Glomerular visceral epithelial cell (primary cell): ENCODE results near the gene STAC.

ENCODE experiments used
- DNase-seq: peaks from one replicate; pipeline ENCODE4 v3.0.0-alpha.2; 2016; ENCODE audit errors: extremely low spot score

Gene STAC, protein sequence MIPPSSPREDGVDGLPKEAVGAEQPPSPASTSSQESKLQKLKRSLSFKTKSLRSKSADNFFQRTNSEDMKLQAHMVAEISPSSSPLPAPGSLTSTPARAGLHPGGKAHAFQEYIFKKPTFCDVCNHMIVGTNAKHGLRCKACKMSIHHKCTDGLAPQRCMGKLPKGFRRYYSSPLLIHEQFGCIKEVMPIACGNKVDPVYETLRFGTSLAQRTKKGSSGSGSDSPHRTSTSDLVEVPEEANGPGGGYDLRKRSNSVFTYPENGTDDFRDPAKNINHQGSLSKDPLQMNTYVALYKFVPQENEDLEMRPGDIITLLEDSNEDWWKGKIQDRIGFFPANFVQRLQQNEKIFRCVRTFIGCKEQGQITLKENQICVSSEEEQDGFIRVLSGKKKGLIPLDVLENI

DNA sequence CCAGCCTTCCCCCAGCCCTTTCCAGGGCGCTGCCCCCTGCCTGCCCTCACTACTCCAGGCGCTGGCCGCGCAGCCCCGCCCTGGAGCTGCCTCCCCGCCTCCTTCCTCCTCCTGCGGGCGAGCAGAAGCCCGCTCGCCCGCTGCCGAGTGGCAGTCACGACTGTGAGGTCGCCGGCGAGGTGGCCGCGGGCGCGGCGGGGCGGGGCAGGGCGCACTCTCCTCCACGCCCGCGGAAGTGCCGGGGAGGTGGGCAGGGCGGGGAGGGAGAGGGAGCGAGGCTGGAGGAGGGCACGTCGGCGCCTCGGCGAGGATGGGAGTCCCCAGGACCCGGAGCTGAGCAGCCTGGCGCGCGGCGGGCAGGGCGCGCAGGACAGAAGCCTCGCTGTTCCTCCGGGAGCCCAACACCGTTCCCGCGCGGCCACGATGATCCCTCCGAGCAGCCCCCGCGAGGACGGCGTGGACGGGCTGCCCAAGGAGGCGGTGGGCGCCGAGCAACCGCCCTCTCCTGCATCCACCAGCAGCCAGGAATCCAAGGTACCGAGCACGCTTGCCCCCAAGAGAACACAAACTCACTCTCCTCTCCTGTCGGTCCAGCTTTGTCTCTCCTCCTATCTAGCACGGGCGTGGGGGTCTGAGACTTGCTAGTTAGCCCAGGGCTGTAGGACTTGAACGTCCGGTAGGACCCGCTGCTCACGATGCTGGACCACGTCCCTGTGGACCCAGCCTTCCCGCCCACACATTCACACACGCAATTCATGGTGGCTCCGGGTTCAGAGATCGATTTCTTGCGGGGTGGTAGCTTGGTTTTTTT is at the start of gene STAC:
TSS of gene STAC (plus strand) at position 284 of the 811 bp plus-strand sequence. CDS start at position 424, 140 bp downstream.
- peak; percentile 73 for DNase-seq

GRCh38 chr3:36332139-36332538 is 48.2 kb upstream of the STAC start:
- no peak for DNase-seq

GRCh38 chr3:36362216-36362615 is 18.1 kb upstream of the STAC start:
- DNase-seq = peak; percentile 28

DNA sequence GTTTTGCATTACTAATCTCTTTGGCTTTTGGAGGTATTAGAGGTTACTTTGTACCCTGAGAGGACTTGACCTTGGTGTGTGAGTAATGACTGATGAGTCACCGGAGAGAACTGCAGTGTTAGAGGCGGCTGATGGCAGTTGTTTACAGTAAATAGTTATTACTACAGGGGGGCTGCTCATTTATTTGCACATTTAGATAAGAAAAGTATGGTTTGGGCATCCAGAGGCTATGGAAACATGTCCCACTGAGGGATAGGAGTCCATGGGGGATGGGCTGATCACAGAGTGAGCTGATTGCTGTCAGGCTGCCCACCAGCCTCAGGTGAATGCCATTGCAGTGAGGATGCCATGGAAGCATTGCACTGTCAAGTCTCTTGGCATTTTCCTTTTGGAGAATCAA is 17.3 kb upstream of the STAC start:
- DNase-seq = peak; percentile 64

- no peak for DNase-seq
These were observed 16.0 kb upstream of the STAC start for GRCh38 chr3:36364260-36364659.

DNA sequence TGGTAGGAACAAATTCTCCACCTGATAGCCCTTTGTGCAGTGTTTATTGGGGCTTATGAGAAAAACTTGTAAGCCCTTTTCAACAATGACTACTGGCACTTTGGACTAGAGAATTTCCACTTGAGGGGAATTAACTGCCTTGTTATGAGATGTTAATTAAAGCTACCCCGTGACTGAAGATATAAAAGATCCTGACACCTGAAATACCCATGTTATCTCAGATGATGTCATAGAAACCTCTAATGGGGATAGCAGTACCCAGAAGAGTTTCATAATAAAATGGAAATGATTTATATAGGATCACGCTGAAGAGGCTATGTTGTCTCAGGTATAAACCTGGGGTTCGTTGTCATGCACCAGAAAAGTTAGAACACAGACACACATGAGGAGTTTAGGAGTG is 14.5 kb upstream of the STAC start:
- no peak for DNase-seq

- DNase-seq = no peak
These were observed 14.0 kb upstream of the STAC start for GRCh38 chr3:36366308-36366707.

DNA sequence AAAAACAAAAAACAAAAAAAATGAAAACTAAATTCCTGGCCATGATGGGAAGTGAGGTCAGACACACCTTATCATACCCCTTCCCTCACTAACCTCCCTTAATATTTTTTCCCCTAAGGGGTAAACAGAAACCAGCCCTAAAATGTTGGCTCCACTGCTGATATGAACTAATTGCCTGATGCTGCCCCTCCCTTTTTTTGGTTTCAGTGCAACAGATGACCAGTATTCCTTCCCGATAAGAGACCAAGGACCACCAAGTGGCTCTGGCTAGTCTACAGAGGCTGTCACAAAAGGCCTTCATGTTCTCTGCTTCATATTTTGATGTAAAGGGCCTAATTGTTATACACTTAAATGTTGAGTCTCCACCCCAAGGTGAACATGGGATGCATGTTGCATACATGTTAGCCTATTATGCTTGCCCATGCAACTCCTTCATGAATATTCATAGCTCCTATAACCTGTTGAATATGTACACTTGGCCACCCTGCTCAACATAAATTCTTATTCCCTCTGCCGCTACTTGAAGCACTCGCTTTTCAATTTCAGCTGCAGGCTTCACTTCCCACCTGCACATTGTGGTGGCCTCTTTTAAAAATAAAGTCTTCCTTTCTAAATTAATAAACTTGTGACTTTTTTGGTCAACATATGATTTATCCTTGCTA is 12.3 kb upstream of the STAC start:
- DNase-seq = no peak

DNA sequence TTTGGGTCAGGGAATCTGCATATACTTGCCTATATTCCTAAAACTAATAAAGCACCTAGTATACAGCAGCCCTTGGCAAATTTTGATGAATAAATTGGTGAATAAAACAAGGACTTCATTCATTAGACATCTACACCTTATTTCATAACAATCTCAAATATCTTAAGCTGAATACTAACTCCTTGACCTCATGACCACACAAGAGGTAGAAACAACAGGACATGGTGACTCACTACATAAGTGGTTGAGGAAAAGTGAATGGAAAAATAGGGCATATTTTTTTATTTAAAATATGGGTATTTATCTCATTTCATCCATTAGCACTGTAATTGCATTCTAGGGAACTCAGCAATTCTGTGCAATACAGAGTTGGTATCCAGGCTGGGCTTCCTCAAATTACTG is 7.8 kb upstream of the STAC start:
- DNase-seq = peak; percentile 60

GRCh38 chr3:36373084-36373483 is 7.2 kb upstream of the STAC start:
- DNase-seq = peak; percentile 54

DNA sequence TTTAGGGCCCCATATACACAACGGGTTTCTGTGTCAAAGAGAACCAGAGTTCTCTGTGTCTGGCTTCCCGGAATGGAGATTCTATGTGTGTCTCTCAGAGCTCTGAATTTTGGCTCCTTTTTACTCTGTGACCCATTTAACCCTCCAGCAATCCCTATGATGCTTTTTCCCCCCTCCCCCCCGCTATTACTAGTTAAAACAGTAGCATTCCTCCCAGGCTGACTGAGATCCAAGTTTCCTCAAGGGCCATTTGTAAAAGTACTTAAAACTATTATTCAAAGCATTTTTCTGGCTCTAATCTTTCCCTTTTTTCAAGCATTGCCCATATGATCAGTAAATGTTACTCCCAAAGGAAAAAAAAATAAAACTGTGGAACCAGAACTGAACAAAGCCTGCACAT is 6.6 kb upstream of the STAC start:
- no peak for DNase-seq

DNA sequence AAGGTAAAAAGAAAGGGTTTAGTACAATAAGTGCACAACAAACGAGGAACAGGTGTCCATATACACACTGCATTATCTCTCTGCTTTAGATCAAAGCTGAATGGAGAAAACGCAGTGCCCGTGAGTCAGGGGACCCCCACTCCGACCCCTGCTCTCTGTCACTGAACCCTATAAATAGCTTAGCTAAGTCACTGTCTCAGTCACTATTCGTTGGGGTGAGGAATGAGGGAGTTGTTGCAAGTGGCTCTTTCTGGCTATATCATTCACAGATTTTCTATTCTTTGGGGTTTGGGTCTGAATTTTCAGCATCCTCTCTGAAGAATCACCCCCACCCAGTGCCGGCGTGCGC is 458 bp upstream of the STAC start:
- no peak for DNase-seq

- no peak for DNase-seq
These were observed 1.1 kb downstream of the STAC start for GRCh38 chr3:36381311-36381956.

DNA sequence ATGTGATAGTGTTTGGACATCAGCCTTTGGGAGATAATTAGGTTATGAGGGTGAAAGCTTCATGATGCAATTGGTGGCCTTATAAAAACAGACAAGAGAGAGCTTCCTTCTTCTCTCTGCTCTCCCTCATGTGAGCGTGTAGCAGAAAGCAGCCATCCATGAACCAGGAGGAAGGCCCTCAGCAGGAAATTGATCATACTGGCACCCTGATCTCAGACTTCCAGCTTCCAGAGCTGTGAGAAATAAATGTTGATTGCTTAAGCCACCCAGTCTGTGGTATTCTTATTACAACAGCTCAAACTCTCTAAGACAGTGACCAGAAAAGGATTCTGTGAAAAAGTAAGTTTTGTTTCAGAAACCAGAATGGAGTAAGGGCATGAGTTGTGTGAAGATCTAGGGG is 13.3 kb downstream of the STAC start:
- peak; percentile 78 for DNase-seq

DNA sequence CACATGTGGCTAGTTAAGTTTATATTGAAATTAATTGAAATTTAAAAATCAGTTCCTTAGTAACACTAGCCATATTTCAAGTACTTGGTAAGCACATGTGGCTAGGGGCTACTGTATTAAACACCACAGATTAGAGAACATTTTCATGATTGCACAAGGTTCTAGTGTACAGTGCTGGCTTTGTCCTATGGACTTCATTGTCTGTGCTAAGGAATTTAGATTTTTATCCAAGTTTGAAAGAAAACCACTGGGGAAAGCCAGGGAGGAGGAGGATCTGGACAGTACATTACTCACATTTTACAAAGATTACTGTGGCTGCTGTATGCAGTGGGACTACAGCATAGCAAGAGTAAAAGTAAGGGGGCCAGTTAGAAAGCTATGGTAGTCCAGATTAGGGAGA is 13.9 kb downstream of the STAC start:
- no peak for DNase-seq

- DNase-seq = no peak
These were observed 17.5 kb downstream of the STAC start for GRCh38 chr3:36397841-36398240.

- DNase-seq = no peak
These were observed 19.6 kb downstream of the STAC start for GRCh38 chr3:36399933-36400332.

GRCh38 chr3:36401056-36401455 is 20.8 kb downstream of the STAC start:
- no peak for DNase-seq

GRCh38 chr3:36403661-36404060 is 23.4 kb downstream of the STAC start:
- DNase-seq = no peak

- DNase-seq = peak; percentile 37
These were observed 24.9 kb downstream of the STAC start for GRCh38 chr3:36405190-36405589.

- no peak for DNase-seq
These were observed 27.8 kb downstream of the STAC start for GRCh38 chr3:36408146-36408545.

GRCh38 chr3:36409862-36410261 is 29.6 kb downstream of the STAC start:
- no peak for DNase-seq
